ENCODE measurements around the gene HIC1.

- TF ChIP-seq CTCF (IDR thresholded peaks at IDR 0.05) = no peak
- TF ChIP-seq EP300 (IDR thresholded peaks at IDR 0.05; ENCODE audit: low read depth) = no peak
Measured at GRCh38 chr17:2081564-2081963, 26.7 kb downstream of the HIC1 start.
